ENCODE measurements around the gene OLFM3.

Gene OLFM3

DNA sequence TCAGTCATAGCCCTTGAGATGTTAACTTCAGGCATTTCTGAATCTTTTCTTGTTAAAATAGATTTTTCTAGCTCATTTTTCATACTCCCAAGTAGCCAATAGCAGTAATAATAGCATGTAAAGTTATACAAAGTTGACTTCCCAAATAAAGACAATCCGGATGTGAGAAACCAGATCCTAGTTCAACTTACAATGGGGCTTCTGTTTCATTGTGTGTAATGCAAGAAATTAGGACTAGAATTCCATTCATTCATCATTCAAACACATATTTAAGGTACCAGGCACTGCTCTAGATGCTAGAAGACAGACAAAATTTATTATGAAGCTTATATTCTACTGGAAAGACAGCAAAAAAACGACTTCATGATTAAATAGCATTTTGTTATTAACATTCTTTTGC is 240.3 kb downstream of the OLFM3 start:
- Histone ChIP-seq H3K27me3 (ENCODE audit: low read depth, low read length) (no peaks in the 10 kb centered on the region), H3K9ac (ENCODE audit: low read length) (no peak overlapping the region), H3K4me3 (ENCODE audit: low read length) (no peak overlapping the region), H4K20me1 (ENCODE audit: insufficient read depth, low read length) (no peaks in the 10 kb centered on the region), H3K36me3 (replicated peaks; ENCODE audit: low read depth, low read length) (no peaks in the 10 kb centered on the region), H3K27ac (ENCODE audit: low read length) (no peak overlapping the region), H2AFZ (ENCODE audit: low read depth, low read length) (no peak overlapping the region), H3K4me2 (ENCODE audit: low read length) (no peak overlapping the region), H3K9me3 (ENCODE audit: insufficient read depth, low read length) (no peaks in the 10 kb centered on the region), H3K4me1 (ENCODE audit: low read length) (peaks cover under 1% of the 10 kb centered on the region), H3K79me2 (ENCODE audit: low read length) (no peaks in the 10 kb centered on the region)
- TF ChIP-seq, protein P1, sequence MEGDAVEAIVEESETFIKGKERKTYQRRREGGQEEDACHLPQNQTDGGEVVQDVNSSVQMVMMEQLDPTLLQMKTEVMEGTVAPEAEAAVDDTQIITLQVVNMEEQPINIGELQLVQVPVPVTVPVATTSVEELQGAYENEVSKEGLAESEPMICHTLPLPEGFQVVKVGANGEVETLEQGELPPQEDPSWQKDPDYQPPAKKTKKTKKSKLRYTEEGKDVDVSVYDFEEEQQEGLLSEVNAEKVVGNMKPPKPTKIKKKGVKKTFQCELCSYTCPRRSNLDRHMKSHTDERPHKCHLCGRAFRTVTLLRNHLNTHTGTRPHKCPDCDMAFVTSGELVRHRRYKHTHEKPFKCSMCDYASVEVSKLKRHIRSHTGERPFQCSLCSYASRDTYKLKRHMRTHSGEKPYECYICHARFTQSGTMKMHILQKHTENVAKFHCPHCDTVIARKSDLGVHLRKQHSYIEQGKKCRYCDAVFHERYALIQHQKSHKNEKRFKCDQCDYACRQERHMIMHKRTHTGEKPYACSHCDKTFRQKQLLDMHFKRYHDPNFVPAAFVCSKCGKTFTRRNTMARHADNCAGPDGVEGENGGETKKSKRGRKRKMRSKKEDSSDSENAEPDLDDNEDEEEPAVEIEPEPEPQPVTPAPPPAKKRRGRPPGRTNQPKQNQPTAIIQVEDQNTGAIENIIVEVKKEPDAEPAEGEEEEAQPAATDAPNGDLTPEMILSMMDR (IDR thresholded peaks at IDR 0.05; ENCODE audit: low read depth, low read length): no peak
- TF ChIP-seq EZH2phosphoT487 (IDR thresholded peaks at IDR 0.05; ENCODE audit: low read depth): no peak
